ENCODE results near the gene OIT3.

Gene OIT3

DNA sequence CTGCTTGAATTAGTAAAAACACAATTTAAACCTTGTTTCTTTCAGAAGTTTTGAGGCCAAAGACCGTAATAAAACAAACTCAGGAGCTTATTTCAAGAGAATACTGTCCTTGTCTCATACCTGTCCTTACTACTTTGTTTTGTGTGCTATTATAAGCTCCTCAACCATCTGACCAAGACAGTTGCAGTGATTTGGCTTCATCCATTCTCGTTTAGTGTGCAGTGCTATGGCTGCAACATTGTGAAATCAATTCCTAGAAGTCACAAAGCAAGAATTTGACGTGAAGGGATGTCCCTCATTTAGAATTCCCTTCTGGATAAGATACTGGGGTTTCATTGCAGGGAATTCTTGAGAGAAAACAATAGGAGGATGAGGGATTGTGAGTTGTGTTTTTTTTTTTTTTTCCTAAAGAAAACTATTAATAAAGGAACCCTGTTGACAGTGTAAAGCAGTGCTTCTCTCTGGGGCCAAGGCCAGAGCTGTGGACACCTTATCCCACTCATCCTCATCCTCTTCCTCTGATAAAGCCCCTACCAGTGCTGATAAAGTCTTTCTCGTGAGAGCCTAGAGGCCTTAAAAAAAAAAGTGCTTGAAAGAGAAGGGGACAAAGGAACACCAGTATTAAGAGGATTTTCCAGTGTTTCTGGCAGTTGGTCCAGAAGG lies at the start of gene OIT3:
OIT3 (plus strand) TSS at position 604 of the 663 bp plus-strand sequence. CDS start 60 bp downstream, outside the sequence.
- no peak for DNase-seq (ENCODE audit: low spot score)

DNA sequence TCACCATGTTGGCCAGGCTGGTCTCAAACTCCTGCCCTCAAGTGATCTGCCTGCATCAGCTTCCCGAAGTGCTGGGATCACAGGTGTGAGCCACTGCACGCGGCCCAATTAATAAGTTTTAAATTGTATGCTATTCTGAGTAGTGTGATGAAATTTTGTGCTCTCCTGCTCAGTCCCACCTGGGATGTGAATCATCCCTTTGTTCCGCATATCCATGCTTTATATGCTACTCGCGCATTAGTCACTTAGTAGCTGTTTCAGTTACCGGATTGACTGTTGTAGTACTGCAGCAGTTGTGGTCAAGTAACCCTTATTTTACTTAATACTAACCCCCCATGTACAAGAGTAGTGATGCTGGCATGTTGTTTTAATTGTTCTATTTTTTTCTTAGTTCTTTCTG lies 47.3 kb upstream of the OIT3 start:
- no peak for DNase-seq (ENCODE audit: low spot score)

DNA sequence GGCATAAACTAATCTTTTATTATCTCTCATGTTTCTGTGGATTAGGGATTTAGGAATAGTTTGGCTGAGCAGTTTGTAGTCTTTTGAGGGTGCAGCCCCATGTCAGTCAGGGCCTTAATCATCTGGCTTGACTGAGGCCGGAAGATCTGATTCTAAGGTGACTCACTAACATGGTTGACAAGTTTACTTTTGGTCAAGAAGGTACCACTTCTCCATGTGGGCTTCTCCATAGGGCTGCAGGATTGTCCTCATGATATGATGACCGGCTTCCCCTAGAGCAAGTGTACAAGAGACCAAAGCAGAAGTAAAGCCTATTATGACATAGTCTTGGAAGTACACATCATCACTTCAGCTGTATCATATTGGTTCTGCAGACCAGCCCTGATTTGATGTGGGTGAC lies 45.9 kb upstream of the OIT3 start:
- DNase-seq (ENCODE audit: low spot score) = no peak

DNA sequence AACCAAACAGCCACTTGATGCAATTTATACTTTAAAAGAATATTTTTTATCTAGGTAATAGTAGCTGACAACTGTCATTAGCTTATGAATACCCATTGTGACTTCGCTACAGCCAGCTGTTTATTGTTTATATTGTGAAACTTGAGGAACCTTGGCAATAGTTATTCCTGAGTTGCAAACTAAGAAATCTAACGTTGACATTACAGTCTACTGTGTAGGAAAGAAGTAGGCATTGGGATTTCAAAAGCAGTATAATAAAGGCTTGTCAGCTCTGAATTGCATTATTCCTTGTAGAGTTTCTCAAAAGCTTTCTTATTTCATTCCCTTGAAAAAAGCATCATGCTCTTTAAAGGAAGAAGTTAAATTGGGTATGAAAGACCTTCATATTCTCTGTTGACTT lies 42.7 kb upstream of the OIT3 start:
- DNase-seq (ENCODE audit: low spot score) = no peak

DNA sequence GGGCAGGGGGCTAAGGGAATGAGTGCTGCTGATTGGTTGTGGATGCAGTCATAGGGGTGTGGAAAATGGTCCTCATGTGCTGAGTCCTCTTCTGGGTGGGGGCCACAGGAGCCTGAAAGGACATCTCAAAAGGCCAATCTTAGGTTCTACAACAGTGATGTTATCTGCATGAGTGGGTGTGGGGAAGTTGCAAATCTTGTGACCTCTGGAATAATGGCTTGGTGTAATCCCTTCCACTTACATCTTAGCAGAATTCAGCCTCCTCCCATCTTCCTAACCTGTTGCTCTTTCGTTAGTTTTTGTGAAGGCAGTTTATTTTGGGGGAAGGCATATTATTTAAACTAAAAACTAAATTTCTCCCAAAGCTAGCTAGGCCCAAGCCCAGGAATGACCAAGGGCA lies 42.0 kb upstream of the OIT3 start:
- DNase-seq (ENCODE audit: low spot score) = no peak

DNA sequence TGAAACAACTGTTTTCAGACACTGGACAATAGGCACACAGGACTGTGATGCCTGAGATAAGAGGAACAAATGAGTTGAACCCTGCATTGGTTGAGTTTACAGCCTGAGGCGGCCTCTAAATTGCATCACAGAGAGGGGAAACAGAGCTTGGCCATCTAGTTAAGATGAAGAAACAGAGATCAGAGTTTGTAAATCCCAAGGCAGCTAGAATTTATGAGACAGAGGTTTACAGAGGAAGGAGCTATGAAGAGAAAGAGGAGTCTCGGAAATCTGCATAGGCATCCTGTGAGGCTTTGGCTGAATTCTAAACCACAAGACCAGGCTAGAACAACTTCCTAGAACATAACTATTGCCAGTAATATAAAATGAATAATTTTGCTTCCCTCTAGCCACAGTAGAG lies 41.0 kb upstream of the OIT3 start:
- DNase-seq (ENCODE audit: low spot score) = no peak

DNA sequence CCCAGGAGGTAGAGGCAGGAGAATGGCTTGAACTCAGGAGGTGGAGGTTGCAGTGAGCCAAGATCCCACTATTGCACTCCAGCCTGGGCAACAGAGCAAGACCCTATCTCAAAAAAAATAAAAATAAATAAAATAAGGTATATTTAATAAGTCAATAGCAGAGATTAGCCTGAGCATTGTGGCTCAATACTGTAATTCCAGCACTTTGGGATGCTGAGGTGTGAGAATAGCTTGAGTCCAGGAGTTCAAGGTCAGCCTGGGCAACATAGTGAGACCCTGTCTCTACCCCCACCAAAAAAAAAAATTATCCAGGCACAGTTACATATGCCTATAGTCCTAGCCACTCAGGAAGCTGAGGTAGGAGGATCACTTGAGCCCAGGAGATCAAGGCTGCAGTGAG lies 38.4 kb upstream of the OIT3 start:
- no peak for DNase-seq (ENCODE audit: low spot score)

DNA sequence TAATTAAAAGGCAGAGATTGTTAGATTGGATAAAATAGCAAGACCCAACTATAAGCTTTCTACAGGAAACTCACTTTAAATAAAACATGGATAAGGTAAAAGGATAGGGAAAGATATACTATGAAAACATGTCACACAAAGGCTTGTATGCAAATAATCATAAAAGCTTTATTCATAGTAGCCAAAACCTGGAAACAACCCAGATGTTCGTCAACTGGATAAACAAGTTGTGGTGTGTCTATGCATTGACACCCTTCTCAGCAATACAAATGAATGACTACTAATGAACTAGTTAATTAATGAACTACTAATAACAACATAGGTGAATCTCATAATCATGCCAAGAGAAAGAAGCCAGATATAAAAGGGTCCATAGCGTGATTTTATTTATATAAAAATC lies 37.7 kb upstream of the OIT3 start:
- no peak for DNase-seq (ENCODE audit: low spot score)

DNA sequence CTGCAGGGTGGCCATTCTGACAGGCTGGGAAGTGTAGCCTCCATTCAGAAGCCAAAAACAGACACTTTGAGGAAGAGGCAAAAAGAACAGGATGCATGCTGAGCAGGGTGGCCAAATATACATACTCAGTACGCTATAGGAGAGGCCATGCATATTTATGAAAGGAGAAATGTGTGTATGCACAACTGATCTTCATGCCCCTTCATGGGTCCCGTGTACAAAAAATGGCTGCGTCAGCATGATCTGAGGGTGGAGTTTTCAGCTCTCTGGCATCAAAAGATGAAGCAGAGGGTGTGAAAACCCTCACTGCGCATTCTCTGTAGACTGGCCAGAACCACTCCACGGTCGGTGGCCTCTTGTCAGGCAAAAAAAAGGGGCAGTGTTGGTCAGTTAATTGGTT lies 35.5 kb upstream of the OIT3 start:
- no peak for DNase-seq (ENCODE audit: low spot score)

DNA sequence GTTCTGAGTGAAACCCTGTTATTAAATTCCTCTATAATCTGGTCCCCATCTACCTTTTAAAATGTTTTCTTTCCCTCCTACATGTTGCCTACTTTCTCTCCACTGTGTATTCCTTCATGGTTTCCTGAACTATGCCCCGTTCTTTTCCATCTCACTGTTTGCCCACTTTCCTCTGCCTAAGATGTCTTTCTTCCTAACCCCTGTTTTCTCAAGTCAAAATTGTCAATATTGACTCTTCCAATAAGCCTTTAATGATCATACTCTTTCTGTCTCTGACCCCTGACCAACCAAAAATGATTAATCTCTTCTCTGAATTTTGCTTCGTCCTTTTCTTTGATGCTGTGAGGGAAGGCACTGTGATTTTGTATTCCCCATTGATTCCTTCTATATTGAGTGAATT lies 30.6 kb upstream of the OIT3 start:
- no peak for DNase-seq (ENCODE audit: low spot score)

DNA sequence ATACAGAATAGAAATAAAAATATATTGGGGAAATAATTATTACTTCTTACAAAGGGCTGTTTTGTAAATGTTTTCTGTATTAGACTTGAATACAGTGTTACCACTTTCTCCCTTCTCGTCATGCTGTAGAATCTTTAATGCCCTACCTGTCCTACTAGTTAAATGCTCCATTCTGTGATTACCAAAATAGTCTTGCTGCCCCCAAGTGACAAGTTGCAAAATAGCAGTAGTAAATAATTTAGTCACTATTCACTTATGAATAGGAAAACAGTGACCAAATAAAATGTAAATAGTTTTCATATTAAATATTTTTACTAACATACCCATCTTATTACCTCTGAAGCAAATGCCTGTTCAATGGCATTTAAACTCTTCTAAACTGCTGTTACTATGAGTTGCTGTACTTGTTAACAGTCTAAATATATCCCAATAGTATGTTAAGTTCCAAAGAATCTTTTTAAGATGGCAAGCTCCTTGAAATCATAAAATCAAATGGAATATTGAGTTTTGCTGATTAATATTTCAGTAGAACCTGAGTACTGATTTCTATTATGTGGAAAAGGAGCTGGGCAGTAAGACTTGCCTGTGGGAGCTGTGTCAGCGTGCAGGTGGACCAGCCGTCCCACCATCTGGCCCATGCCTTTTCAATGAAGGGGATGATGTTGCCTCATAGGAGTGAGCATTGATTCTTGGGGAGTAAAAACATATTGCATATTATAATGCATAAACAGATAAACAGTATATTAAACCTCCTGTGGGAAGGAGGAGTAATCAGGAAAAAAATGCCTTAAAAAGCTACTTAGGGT lies 18.1 kb upstream of the OIT3 start:
- DNase-seq (ENCODE audit: low spot score) = no peak

DNA sequence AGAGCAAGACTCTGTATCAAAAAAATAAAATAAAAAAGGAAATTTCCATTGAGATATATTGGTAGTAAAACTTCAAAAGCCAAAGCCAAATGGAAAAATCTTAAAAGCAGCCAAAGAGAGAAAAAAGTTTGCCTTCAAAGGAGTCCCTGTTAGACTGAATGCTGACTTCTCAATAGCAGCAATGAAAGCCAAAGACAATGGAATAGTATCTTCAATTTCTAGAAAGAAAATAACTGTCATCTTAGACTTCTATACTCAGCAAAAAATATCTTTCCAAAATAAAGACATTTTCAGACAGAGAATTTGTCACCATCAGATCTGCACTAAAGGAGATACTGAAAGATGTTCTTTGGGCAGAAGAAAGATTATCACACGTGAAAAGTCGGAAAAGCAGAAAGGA lies 14.3 kb upstream of the OIT3 start:
- DNase-seq (ENCODE audit: low spot score) = no peak

DNA sequence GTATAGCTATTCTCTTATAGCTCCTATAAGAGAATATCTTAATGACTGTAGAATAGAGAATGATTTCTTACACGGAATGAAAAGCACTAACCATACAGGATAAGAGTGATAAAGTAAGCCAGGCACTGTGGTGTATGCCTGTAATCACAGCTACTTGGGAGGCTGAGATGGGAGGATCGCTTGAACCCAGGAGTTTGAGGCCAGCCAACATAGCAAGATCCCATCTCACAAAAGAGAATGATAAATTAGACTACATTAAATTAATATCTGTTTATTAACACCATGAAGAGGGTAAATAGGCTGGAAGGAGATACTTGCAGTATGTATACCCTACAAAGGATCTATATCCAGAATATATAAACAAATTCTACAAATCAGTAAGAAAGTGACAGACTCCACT lies 12.2 kb upstream of the OIT3 start:
- DNase-seq (ENCODE audit: low spot score) = no peak

DNA sequence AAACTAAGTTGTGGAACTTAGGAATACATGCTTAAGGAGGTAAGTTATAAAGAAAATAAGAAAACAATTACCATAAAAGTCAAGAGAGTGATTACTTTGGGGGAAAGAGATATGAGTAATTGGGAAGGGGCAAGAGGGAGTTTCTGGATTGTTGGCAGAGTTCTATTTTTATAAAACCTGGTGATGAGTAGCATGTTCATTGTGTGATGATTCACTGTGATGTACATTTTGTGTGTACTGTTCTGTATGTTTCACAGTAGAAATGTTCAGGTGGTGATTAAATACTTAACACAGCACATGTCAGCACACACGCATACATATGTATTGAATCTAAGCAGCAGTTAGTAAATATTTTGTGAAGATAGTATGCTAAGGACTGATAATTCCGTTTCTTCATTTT lies 9.7 kb upstream of the OIT3 start:
- no peak for DNase-seq (ENCODE audit: low spot score)

DNA sequence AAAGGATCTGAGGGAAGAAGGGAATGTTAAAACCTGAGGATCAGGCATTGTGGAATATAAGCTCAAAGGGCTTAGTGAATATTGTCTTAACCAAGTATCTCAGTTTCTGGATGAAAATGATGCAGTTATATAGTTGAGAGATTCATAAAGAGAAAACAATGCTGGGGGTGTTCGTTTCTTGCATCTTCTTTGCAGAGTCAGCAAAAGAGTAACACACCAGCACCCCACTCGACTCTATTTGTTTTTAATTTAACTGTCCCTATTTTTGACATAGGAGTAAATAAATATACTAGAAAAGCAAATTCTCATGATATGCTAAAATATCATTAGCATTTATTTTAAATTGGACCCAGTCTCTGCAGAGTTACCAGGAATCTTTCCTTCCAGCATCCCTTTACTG lies 7.6 kb upstream of the OIT3 start:
- DNase-seq (ENCODE audit: low spot score) = no peak

DNA sequence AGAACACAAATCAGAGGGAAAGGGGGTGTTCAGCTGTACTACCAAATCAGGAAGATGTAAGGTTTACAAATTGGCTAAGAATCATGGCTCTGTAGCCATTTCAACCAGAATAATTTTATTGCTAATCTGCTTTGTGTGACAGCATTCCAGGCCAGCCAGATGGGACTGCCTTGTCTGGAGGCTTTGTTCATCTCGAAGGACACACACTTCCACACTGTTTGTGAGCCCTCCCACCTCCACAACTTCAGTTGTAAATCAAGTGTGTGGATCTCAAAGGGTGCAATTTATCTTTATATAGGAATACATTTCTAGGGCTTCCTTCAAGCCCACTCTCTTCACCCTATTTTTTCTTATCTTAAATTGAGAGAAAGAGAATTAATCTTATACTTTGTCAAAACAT lies 6.9 kb upstream of the OIT3 start:
- DNase-seq (ENCODE audit: low spot score) = peak; percentile 26

DNA sequence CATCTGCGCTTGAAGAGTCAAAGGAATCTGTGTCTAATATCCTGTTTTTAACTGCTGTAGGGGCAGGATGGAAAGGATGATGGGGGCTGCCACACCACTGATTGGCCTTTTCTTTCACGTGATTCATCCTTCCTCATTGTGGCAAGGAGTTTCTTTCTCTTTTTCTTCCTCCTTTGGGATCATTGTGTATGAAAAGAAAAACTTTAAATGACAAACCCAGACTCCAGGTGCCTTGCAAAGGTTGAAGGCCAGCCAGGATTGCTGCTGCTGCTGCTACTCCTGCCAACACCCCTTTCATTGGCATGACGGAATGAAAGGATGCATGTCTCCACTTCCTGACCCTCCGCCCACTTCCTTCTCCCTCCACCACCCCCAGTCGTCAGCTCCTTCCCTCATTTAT lies 6.5 kb upstream of the OIT3 start:
- DNase-seq (ENCODE audit: low spot score) = no peak

DNA sequence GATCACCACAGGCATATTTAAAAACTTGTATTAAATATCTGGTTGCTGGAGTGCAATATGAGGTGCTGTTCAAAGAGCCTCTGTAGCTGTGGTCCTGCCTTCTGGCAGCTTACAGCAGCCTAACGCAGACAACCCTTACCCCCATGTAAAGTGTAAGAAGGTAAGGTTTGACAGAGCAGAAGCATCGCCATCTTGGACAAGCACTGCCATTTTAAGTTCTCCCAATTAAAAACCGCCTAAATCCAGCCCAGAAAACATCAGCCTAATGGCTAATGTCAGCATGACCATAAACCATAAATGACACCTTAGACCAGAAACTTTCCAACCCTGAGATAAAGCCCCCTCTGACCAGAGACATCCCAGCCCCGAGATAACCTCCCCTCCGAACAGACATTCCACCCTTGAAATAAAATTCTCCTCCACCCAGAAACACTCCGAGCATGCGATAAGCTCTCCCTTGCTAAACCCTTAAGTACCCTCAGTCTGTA lies 5.3 kb upstream of the OIT3 start:
- DNase-seq (ENCODE audit: low spot score) = no peak

DNA sequence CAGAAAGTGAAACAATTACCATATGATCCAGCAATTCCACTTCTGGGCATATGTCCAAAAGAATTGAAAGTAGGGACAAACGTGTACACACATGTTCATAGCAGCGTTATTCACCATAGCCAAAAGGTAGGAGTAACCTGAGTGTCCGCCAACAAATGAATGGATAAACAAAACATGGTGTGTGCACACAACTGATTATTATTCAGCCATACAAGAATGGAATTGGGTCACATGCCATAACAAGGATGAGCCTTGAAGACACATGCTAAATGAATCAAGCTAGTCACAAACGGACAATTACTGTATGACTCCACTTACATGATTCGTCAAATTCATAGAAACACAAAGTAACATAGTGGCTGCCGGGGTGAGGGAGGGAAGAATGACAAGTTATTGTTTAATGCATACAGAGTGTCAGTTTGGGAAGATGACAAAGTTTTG lies 4.1 kb upstream of the OIT3 start:
- DNase-seq (ENCODE audit: low spot score) = no peak

DNA sequence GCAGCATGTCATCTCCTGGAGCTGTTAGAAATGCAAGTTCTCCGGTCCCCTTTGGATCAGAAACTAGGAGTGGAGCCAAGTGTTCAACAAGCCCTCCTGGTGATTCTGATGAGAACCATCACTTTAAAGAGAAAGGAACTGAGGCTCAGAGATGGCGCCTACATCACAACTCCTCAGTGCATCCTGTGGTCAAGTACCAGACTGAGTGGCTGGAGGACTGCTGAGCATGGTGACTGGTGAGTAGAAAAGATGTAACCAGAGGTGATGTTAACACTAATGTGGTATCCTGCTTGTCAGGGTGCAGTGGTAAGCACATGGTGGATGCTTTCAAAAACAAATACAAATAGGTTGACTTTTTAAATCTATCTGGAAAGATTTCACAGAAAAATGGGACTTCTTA lies 3.5 kb upstream of the OIT3 start:
- DNase-seq (ENCODE audit: low spot score) = no peak

DNA sequence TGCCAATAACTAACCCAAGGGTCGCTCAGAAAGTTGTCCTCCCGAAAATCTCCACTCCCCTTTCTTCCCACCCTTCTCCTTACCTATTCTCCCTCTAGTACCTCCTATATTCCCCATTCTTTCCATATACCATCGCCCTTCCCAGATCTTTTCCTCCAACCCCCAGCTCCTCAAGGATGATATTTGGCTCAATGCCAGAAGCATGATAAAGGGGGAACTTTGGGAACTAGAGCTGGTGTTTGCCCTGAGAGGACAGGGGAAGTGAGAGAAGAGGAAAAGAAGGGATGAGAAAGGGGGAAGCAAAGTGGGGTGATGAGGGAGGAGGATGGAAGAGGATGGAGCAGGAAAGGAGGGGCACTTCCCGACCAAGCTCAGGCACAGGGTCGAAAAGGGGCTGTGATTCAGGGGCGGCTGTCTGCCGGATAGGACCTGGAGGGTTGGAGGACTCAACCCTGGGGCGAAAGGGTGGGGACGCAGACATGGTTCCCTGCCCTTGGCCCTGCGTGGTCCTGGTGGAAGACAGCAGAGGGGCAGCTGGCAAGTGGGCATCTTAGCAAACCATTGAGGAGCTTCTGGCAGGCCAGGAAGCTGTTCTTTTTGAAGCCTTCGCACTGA lies 1.8 kb downstream of the OIT3 start:
- DNase-seq (ENCODE audit: low spot score) = no peak

DNA sequence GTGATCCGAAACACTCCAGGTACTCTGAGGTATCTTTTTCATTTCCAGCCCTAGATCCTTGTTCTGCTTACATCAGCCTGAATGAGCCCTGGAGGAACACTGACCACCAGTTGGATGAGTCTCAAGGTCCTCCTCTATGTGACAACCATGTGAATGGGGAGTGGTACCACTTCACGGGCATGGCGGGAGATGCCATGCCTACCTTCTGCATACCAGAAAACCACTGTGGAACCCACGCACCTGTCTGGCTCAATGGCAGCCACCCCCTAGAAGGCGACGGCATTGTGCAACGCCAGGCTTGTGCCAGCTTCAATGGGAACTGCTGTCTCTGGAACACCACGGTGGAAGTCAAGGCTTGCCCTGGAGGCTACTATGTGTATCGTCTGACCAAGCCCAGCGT lies 5.1 kb downstream of the OIT3 start:
- no peak for DNase-seq (ENCODE audit: low spot score)

DNA sequence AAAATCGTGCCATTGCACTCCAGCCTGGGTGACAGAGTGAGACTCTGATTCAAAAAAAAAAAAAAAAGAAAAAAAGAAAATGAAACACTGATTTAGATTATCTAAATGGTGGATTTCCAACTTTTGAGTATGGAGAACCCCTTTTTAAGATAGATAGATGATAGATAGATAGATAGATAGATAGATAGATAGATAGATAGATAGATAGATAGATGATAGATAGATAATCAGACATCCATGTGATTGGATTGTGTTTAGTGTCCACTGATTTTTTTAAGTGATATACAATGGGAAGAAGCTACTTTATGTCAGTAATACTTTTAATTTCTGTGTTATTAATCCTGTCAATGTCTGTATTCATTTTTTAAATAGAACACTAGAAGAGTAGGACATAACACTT lies 6.0 kb downstream of the OIT3 start:
- DNase-seq (ENCODE audit: low spot score) = no peak

Data from D341Med (cell line).